SH-SY5Y (cell line): Measurements from ENCODE around the gene SCN5A.

Source experiments
- GATA2 ChIP-seq: IDR thresholded peaks from 2 replicates; pipeline ENCODE4 v1.6.1; 2011; ENCODE audit warnings: mild to moderate bottlenecking, low read depth, low read length
- GATA3 ChIP-seq: IDR thresholded peaks from 2 replicates; pipeline ENCODE4 v1.6.1; 2011; ENCODE audit warnings: low read depth, mild to moderate bottlenecking, low read length, moderate library complexity

DNA sequence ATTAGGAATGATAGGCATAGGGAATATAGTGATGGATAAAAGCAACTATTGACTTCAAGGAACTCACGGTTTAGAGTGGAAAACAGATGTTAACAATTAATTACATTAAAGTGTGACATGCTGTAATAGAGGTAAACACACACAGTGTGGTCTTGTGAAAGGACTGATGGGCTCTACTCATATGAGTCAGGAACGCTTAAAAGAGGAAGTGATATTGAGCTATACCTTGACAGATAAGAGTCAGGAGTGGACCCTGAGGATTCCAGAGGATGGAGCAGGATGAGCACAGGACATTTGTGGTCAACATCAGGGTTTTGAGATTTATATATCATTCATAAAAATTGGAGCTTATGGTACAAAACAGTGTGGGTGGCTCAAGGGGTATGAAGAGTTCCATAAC is 142.4 kb downstream of the SCN5A start:
- no peak for TF ChIP-seq GATA2
- no peak for TF ChIP-seq GATA3
